ENCODE results near the gene OXLD1. TPM values are rescaled to one million over a fixed set of nuclear protein-coding genes. Genes with fewer than 3 reads are reported as not detected.

The OXLD1 gene
- total RNA-seq, 4 donors from 2014 or later, result 17.6 to 54.5 (median 37.4) TPM

- no peak for DNase-seq
- Histone ChIP-seq H3K27me3 (no peaks in the 10 kb centered on the region), H3K4me3 (no peak overlapping the region), H3K36me3 (peaks cover 18 to 41% (median 27%) of the 10 kb centered on the region in 3 donors), H3K27ac (no peak overlapping the region), H3K4me1 (peaks cover 32 to 55% (median 37%) of the 10 kb centered on the region in 3 donors), H3K9me3 (no peaks in the 10 kb centered on the region)
- intact Hi-C loops (cut with DNase I), result no loop called here
- TF ChIP-seq CTCF (IDR thresholded peaks at IDR 0.05) (no peak), POLR2A (IDR thresholded peaks at IDR 0.05) (no peak)
- 83 to 92% methylated on average over 12 to 14 of the region's 17 CpGs for WGBS, 2 donors
These were observed 42.4 kb upstream of the OXLD1 start for GRCh38 chr17:81708739-81709185.

GRCh38 chr17:81707725-81708646, 41.6 kb upstream of the OXLD1 start:
- Histone ChIP-seq H3K27ac (no peak overlapping the region), H3K27me3 (no peaks in the 10 kb centered on the region), H3K36me3 (peaks cover 18 to 41% (median 27%) of the 10 kb centered on the region in 3 donors), H3K4me1 (peaks cover 27 to 50% (median 29%) of the 10 kb centered on the region in 3 donors), H3K9me3 (no peaks in the 10 kb centered on the region), H3K4me3 (no peak overlapping the region)
- intact Hi-C loops (cut with DNase I), result no loop called here
- no peak for TF ChIP-seq CTCF (IDR thresholded peaks at IDR 0.05)
- no peak for TF ChIP-seq POLR2A (IDR thresholded peaks at IDR 0.05)
- DNase-seq, result no peak
- 100% methylated on average over 2 of the region's 25 CpGs; no CpG with 5 or more reads in 1 of the 2 donors for WGBS, 2 donors

- H3K9me3 ChIP-seq, result no peaks in the 10 kb centered on the region
- peaks cover 18 to 41% (median 27%) of the 10 kb centered on the region in 3 donors for H3K36me3 ChIP-seq
- H3K4me1 ChIP-seq, result peaks cover 28 to 52% (median 33%) of the 10 kb centered on the region in 3 donors
- H3K27ac ChIP-seq, result no peak overlapping the region
- DNase-seq, result no peak
- TF ChIP-seq CTCF (IDR thresholded peaks at IDR 0.05) (no peak), POLR2A (IDR thresholded peaks at IDR 0.05) (no peak)
- no peak overlapping the region for H3K4me3 ChIP-seq
- WGBS, 2 donors, result 93 to 97% methylated on average over 17 to 26 of the region's 54 CpGs
- intact Hi-C loops (cut with DNase I), result no loop called here
- no peaks in the 10 kb centered on the region for H3K27me3 ChIP-seq
These were observed 40.6 kb upstream of the OXLD1 start for GRCh38 chr17:81706757-81707624.

GRCh38 chr17:81706232-81706611, 39.8 kb upstream of the OXLD1 start:
- intact Hi-C loops (cut with DNase I), result no loop called here

More at GRCh38 chr17:81706232-81706611, 39.8 kb upstream of the OXLD1 start:
- Histone ChIP-seq H3K27me3 (no peaks in the 10 kb centered on the region), H3K4me3 (no peak overlapping the region), H3K36me3 (peaks cover 19 to 46% (median 27%) of the 10 kb centered on the region in 3 donors), H3K9me3 (no peaks in the 10 kb centered on the region), H3K4me1 (peaks cover 33 to 52% (median 36%) of the 10 kb centered on the region in 3 donors), H3K27ac (no peak overlapping the region)
- TF ChIP-seq CTCF (IDR thresholded peaks at IDR 0.05) (no peak), POLR2A (IDR thresholded peaks at IDR 0.05) (no peak)
- no peak for DNase-seq
- 86 to 100% methylated on average over 3 to 4 of the region's 17 CpGs for WGBS, 2 donors

Data from esophagus squamous epithelium (tissue), 5 donors.